HG03565 (cell line): ENCODE results near the gene PTPN14.
"Not testable (repeated sequence)": the region's sequence is repeated elsewhere in the genome, so short reads cannot be mapped to it uniquely, and the experiment has no call there.

Source experiments
- ATAC-seq: cut with Tn5 transposase; IDR thresholded peaks from one replicate; pipeline ENCODE4 v1.9.1; 2021; ENCODE audit warnings: mild to moderate bottlenecking, moderate library complexity; ENCODE audit not compliant: unreplicated experiment

PTPN14 gene

DNA sequence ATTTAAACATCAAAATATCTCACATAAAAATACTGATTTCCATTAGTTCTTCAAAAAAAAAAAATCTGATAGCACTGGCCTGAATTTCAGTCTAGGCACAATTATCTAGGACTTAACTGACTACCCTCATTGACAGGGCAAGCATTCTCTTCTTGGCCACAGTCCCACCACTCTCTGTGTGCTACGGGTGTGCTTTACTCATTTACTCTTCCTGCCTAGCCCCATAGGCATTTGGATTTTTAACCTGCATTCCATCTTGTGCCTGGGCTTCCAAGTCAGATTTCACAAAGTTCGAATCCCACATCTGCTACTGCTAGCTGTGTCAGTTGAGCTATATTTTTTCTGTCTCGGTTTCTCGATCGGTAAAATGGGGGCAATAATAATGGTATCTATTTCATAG lies 38.0 kb downstream of the PTPN14 start:
- ATAC-seq: no peak

DNA sequence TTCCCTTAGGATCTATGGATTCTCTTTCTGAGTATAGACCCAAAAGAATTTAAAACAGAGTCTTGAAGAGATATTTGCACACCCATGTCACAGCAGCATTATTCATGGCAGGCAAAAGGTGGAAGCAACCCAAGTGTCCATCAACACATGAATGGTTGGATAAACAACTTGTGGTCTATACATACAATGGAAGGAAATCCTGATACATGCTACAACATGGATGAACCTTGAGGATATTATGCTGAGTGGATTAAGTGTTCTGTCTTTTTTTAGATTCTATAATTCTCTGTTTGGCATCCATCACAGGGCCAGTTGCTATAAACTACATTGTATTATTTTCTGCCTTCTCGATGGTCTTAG lies 39.8 kb downstream of the PTPN14 start:
- no peak for ATAC-seq

DNA sequence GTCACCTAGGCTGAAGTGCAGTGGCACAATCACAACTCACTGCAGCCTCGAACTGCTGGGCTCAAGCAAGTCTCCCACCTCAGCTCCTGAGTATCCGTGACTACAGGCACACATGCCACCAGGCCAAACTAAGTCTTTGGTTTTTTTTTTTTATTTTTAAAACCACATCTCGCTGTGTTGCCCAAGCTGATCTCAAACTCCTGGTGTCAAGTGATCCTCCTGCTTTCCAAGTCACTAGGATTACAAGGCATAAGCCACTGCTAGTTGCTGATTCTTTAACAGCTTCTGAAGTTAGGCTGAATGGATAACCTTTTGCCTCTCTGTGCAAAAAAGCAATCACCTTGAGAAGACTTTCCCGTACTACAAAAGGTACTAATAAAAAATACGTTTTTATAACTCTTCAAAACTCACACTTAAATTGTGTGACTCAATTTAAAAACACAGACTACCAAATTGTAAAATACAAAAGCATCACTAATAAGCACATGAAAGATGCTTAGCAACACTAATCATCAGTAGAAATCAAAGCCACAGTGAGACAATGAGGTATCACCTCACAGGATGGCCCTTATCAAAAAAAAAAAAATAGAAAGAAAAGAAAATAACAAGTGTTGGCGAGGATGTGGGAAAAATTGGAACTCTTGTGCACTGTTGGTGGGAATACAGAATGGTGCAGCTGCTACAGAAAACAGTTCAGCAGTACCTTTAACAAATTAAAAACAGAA lies 40.3 kb downstream of the PTPN14 start:
- ATAC-seq: no peak

DNA sequence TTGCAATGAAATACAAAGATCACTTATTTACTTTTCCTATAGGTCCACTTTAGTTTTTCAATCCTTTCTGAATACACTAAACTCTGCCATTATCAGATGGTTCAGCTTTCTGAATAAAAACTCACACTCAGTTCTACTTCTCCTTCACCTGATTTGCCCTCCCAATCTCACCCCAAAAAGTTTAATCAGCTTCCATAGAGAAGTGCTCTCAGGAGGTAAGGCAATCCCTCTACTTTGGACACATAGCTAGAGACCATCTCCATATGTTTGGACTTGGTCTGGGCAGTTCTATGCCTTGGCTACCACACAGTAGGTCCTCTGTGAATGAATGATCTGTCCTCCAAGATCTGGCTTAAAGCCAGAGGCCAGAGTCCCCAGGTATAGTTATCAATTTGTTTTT lies 40.9 kb downstream of the PTPN14 start:
- no peak for ATAC-seq

DNA sequence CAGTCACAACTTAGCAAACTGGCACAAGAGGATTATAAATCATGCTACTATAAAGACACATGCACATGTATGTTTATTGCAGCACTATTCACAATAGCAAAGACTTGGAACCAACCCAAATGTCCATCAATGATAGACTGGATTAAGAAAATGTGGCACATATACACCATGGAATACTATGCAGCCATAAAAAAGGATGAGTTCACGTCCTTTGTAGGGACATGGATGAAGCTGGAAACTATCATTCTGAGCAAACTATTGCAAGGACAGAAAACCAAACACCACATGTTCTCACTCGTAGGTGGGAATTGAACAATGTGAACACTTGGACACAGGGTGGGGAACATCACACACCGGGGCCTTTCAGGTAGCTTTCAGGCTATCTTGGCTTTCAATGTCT lies 41.8 kb downstream of the PTPN14 start:
- not testable (repeated sequence) for ATAC-seq

DNA sequence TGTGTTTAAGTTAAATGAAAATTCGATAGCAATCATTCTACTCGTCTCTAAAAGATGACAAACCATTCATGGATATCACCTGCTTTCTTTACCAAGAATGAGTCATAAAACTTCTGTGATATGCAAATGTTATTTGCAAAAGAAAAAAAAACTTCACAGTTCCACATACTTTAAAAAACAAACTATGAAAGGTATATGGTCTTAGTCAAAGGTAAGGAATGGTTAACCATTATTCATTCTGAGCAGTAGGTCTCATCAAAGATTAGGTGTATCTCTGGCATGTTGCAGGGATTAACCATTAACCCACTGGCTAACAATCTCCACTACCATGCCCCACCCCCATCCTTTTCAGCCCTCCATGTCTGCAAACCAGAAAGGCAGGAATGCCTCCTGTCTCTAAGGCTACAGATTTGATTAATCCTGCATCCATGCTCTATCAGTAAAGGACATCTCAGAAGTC lies 44.4 kb downstream of the PTPN14 start:
- peak; percentile 51 for ATAC-seq

DNA sequence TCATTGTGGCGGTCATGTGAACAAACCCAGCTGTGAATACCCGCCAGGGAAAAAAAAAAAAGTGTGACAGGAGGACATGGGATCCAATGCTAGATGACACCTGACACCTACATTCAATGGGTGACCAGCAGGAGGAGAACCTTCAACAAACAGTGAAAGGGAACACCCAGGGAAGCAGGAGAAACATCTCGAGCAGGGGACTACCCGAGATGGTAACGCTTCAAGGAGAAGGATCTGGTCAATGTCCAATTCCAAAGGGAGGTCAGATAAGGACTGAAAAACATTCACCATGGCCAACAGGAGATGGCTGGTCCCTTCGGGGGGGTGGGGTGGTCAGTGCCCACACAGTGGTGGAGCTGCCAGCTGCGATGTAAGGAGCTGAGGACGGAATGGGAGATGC lies 46.3 kb downstream of the PTPN14 start:
- no peak for ATAC-seq

DNA sequence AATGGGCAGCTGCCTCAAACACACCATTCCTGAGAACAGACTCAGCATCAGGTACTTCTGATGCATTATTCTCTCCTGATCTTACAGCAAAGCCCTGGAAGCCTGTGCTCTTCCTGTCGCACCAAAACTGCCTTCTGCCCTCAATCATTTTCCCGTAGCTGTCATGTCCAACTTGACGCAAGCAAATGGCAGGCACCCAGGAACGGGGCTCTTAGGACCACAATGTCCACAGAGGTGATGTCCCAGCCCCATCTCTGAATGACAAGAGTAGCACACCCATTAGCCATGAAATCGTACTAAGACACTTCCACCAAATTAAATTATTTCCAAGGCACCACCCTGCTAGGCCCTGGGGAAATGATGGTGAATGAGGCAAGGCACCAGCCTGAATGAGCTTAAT lies 47.1 kb downstream of the PTPN14 start:
- ATAC-seq: no peak

DNA sequence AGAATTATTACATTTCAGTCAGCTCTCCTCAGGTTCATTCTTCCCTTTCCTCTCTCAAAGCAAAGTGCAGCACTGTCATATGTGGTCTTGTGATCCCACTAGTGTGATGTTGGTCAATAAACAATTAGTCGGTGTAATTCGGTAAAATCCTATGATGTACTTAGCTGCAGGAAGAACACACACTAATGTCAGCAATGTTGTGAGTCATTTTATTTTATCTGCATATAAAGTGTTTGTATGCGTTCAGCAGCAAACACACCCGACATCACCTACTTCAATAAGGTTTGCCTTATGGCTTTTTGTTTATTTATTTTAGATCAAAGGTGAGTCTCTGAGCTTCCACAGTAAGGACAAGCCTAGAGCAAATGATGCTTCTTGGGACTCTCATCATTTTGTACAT lies 47.8 kb downstream of the PTPN14 start:
- ATAC-seq: no peak

DNA sequence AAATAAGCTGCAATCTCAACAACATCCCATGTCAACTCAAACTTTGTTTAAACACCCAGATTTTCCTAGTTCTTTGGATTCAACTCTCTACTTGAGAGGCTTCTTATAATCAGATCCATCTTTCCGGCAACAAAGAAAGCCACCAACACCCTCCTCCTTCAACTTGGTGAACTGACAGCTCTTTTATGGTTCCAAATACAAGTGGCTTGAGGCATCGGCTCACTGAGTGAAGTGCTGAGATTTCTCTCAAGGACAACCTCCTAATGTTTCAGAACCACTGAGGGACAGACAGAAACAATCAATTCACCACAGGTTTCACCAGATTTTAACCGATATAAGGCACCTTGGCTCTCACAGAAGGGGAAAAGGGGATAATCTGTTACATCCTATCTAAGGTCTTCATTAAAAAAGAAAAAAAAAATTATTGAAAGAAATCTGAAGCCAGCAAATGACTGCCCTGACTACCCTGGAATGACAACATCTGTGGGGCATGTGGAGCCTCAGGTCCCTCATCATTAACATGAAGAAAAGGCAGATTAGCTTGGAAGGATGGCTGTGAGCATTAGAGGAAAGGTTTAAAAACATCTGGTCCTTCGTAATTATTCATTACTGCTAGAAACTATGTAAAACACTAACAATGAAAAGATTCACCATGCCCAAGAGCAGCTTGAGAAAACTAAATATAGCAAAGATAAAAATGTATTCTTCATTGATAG lies 50.9 kb downstream of the PTPN14 start:
- ATAC-seq: no peak

DNA sequence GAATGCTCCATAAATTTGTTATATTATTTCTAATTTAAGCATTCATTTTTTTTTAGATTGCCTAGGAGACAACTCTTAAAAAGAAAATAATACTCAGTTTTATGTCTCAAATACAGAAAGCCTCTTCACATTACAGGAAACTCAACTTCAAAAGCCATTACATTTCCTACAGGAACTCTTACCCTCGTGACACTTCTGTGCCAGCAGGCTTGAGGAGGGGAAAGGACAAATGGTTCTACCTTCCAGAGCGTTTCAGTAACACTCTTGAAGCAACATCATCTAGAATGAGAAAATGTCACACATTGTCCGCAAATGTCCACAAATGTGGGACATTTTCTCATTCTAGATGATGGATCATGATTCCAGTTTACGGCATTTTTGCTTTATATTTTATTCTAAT lies 51.7 kb downstream of the PTPN14 start:
- no peak for ATAC-seq

DNA sequence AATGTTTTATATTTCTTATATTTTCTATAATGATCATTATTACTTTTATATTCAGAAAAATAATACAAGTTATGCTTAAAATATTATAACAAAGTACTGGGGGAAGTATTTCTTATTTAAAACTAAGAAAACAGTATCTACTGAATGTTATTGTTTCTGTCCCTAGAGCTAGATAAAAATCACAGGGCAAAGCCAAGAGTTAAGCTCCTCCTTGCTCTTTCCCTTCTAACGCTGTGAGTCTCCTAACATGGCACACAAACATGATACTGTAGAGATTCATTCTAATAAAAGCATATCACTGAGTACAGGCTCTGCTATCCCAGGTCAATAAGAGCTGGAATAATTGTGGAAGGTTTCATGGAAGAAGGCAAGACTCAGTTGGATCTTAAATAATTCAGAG lies 53.4 kb downstream of the PTPN14 start:
- ATAC-seq: no peak

DNA sequence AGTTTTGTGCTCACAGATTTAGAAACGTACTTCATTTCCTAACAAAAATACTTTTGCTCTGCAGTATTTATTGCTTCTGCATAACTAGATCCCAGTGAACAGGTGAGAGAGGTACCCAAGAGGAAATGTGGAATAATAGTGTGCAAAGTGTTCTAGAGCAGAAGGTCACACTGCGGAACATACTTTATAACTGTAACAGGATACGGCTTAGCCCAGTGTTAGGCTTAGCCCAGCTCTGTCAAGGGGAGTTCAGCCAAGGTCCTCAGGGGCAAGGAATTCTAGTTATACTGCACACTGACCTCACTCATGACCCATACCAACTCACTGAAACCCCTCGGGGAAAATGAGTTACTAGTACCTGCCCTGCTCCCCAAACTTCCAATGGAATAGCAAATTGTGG lies 55.3 kb downstream of the PTPN14 start:
- ATAC-seq: no peak

DNA sequence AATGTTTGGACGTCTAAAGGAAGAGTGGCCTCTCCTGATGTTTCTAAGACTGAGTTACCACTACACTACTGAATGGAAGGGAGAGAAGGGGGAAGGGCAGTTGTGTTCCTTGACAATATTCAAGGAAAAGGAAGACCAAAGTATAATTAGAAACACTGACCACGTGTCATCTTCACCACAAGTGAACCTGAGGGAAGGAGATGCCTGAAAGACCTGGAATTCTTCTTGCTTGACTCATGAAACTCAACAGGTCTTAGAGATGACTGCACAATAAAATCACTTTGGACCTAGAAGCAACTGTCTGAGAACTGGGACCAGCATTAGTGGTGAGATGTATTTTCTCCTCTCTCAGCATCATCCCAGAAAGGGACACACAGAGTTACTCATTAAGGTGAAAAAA lies 56.7 kb downstream of the PTPN14 start:
- ATAC-seq: no peak

DNA sequence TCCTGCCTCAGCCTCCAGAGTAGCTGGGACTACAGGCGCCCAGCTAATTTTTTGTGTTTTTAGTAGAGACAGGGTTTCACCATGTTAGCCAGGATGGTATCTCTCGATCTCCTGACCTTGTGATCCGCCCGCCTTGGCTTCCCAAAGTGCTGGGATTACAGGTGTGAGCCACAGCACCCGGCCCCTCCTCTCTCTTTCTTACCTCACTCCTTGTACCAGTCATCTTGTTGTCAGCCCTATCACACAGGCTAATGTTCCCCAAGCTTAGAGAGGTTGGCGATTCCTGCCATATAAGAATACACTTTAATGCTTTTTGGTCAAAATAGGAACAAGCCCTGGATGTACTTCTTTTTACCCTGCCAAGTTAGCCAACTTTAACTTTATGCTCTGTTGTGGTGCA lies 57.2 kb downstream of the PTPN14 start:
- not testable (repeated sequence) for ATAC-seq

DNA sequence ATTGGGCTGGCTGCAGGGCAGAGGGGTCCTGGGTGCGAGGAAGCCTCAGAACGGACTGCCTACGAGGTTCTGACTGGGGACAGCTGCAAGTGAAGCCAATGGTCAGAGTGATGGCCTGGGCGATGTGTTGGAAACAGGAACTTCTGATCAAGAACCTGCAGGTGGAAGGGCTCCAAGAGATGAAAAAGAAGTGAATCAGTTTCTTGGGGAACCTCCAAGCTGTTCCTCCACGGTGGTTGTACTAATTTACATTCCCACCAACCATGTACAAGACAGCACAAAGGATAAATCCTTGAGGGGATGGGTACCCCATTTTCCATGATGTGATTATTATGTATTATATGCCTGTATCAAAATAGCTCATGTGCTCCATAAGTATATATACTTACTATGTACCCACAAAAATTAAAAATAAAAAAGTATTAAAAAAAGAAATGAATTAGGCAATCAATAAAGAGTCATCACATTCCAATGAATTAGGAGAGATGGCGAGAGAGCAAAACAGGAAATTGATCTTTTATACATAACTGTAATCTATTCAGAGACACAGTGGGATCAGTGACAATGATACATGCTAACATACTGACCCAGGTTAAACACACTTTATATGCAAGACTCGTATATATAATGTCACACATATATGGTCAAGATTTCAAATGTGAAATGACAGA lies 58.1 kb downstream of the PTPN14 start:
- ATAC-seq: no peak

DNA sequence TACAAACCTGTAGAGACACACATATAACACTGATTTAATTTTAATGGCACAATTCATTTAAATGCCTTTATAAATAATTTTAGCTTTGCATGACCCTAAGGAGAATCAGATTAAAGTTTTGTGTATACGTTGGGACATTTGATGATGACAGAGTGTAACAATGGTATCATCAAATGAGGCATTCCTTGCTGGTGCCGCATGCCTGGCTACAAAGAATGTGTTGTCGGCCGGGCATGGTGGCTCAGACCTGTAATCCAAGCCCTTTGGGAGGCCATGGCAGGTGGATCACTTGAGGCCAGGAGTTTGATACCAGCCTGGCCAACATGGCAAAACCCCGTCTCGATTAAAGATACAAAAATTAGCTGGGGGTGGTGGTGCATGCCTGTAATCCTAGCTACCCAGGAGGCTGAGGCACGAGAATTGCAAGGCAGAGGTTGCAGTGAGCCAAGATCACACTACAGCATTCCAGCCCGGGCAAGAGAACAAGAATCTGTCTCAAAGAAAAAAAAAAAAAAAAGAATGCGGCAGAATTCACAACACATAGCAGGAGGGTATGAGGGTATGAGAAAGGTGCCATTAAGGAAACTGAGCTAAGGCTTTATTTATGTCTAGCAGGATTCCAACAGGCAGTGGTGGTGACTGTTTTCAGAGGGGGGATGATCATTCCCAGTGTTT lies 58.9 kb downstream of the PTPN14 start:
- ATAC-seq: no peak

DNA sequence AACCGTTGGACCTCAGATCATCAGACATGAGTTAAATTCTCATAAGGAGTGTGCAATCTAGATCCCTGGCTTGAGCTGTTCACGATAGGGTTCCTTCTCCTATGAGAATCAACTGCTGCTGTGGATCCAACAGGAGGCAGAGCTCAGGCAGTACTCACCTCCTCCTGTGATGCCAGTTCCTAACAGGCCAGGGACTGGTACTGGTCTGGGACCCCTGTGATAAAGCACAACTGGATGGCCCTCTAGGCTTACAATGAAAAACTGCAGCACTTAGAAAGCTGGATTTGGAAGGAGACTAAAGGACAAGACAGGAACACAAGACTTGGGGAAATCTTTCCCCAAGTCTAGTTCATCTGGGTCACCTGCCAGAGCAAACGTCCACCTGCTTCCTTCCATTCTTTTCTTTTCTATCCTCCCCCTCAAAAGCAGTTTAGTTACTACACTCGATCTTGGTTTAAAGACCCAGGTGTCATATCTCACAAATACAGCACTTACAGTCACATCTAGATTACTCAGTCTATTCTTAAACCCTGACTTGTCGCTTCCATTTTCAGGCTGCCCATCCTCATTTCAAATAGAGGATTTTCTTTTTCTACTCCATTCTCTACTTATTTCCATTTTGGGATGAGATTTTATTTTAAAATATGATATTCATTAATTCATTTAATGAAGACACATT lies 59.8 kb downstream of the PTPN14 start:
- ATAC-seq: no peak

DNA sequence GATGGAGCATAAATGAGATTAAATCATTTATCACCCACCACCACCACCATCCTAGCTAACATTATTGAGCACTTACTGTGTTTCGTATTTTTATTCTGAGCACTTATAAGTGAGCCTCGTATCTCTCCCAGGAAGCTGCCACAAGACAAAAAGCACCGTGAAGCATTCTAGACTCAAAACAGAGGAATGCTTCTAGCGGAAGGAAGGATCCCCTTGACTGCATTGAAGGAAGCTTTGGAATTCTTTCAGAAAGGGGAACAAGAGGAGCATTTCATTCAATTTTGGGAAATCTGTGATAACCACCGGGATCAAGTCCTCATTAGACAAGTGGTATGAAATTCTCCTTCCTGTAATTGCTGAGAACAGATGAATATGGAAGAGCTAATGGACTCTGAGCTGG lies 66.3 kb downstream of the PTPN14 start:
- ATAC-seq: no peak

DNA sequence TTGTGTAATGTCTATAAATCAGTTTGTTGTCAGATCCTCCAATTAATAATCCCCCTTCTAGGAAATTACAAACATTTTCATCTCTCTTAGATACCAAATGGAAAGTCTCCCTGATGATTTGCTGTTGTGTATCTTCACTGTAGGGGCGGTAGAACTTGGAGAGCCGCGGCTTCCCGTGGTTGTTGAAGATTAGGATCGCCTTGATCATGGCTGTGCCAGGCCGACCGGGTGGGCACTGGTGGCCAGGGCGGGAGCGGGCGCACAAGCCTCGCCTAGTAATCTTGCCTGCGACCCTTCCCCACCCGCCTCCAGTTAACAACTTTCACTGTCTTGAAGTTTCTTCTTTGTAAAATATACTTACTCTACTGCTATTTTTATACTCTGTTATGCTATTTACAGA lies 68.2 kb downstream of the PTPN14 start:
- ATAC-seq: not testable (repeated sequence)
